Anterior cingulate cortex (tissue), 58 donors: ENCODE results near the gene LYRM7.
"Not testable (repeated sequence)": the region's sequence is repeated elsewhere in the genome, so short reads cannot be mapped to it uniquely, and the experiment has no call there.

Experiments used
- DNase-seq, 58 donors: peaks; one replicate each; lab custom pipeline; 2025; lab: John Stamatoyannopoulos, UW

LYRM7 gene

GRCh38 chr5:131171276-131171810 lies 599 bp downstream of the LYRM7 start:
- DNase-seq, result peak in 3 of 58 donors; percentile 5 to 44 (median 25)

GRCh38 chr5:131180407-131180806 lies 9.7 kb downstream of the LYRM7 start:
- DNase-seq, result no peak

- no peak for DNase-seq
Observed at GRCh38 chr5:131182839-131183238, 12.1 kb downstream of the LYRM7 start.

GRCh38 chr5:131185523-131186104 lies 14.9 kb downstream of the LYRM7 start:
- DNase-seq, result no peak

- no peak for DNase-seq
Observed at GRCh38 chr5:131186561-131187256, 16.0 kb downstream of the LYRM7 start.

- DNase-seq, result peak in 2 of 58 donors; percentile 16 to 41
Observed at GRCh38 chr5:131193106-131193505, 22.4 kb downstream of the LYRM7 start.

- not testable (repeated sequence) for DNase-seq
Observed at GRCh38 chr5:131193897-131194296, 23.2 kb downstream of the LYRM7 start.

GRCh38 chr5:131194725-131195124 lies 24.0 kb downstream of the LYRM7 start:
- no peak for DNase-seq

- no peak for DNase-seq
Observed at GRCh38 chr5:131195696-131196095, 25.0 kb downstream of the LYRM7 start.

GRCh38 chr5:131196331-131196730 lies 25.6 kb downstream of the LYRM7 start:
- DNase-seq, result no peak

GRCh38 chr5:131198625-131199024 lies 27.9 kb downstream of the LYRM7 start:
- no peak for DNase-seq

- DNase-seq, result no peak
Observed at GRCh38 chr5:131200560-131200959, 29.8 kb downstream of the LYRM7 start.

- DNase-seq, result no peak
Observed at GRCh38 chr5:131204964-131205363, 34.2 kb downstream of the LYRM7 start.

- no peak for DNase-seq
Observed at GRCh38 chr5:131206061-131206460, 35.3 kb downstream of the LYRM7 start.

GRCh38 chr5:131206772-131207171 lies 36.0 kb downstream of the LYRM7 start:
- DNase-seq, result no peak

GRCh38 chr5:131209175-131209505 lies 38.4 kb downstream of the LYRM7 start:
- no peak for DNase-seq

- DNase-seq, result no peak
Observed at GRCh38 chr5:131209506-131210150, 38.9 kb downstream of the LYRM7 start.

GRCh38 chr5:131210151-131210510 lies 39.4 kb downstream of the LYRM7 start:
- DNase-seq, result no peak

GRCh38 chr5:131211669-131212068 lies 40.9 kb downstream of the LYRM7 start:
- no peak for DNase-seq

- no peak for DNase-seq
Observed at GRCh38 chr5:131212471-131213021, 41.8 kb downstream of the LYRM7 start.

GRCh38 chr5:131214609-131215227 lies 44.0 kb downstream of the LYRM7 start:
- peak in 2 of 58 donors; percentile 34 to 48 for DNase-seq
